ENCODE measurements around the gene LPP. TPM values are rescaled to one million over a fixed set of nuclear protein-coding genes. Genes with fewer than 3 reads are reported as not detected.

The LPP gene
- total RNA-seq, 6 experiments from 2014 or later = 41.5 to 90.5 (median 69.5) TPM

DNA sequence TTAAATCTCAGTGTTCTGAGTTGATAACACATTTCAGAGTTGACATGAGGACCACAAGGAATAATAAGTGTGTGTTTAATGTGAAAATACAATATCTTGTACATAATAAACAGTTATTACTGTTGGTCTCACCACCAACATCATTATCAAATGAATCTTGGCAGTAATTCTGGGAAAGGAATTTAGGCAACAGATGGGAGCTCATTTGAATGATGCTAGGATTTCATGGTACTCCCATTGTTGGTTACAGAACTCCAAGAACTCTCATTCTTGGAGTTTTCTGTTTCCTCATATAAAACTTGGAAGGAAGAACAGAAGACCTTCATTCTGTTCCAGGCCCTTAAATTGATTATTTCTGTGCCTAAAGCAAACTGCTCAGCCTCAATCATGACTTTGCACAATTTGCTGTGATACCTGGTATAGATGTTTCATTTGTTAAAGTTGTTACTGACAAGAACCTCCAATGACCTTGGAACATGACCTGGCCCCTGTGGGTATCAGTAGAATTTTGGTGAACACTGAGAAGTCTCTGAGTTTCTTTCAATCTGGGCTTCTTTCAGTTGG, 385.8 kb downstream of the LPP start:
- no peak overlapping the region for H3K27ac ChIP-seq
- H3K27me3 ChIP-seq = no peaks in the 10 kb centered on the region
- H3K4me3 ChIP-seq = no peak overlapping the region
- ATAC-seq (no peak), DNase-seq (no peak)
- TF ChIP-seq POLR2A (IDR thresholded peaks at IDR 0.05) = no peak
- TF ChIP-seq, protein P1, sequence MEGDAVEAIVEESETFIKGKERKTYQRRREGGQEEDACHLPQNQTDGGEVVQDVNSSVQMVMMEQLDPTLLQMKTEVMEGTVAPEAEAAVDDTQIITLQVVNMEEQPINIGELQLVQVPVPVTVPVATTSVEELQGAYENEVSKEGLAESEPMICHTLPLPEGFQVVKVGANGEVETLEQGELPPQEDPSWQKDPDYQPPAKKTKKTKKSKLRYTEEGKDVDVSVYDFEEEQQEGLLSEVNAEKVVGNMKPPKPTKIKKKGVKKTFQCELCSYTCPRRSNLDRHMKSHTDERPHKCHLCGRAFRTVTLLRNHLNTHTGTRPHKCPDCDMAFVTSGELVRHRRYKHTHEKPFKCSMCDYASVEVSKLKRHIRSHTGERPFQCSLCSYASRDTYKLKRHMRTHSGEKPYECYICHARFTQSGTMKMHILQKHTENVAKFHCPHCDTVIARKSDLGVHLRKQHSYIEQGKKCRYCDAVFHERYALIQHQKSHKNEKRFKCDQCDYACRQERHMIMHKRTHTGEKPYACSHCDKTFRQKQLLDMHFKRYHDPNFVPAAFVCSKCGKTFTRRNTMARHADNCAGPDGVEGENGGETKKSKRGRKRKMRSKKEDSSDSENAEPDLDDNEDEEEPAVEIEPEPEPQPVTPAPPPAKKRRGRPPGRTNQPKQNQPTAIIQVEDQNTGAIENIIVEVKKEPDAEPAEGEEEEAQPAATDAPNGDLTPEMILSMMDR (IDR thresholded peaks at IDR 0.05) = no peak
- no peaks in the 10 kb centered on the region for H3K36me3 ChIP-seq
- intact Hi-C loops (cut with DNase I) = no loop called here
- no peaks in the 10 kb centered on the region for H3K9me3 ChIP-seq
- H3K4me1 ChIP-seq = peaks cover 0 to 10% (median 4%) of the 10 kb centered on the region in 4 donors

DNA sequence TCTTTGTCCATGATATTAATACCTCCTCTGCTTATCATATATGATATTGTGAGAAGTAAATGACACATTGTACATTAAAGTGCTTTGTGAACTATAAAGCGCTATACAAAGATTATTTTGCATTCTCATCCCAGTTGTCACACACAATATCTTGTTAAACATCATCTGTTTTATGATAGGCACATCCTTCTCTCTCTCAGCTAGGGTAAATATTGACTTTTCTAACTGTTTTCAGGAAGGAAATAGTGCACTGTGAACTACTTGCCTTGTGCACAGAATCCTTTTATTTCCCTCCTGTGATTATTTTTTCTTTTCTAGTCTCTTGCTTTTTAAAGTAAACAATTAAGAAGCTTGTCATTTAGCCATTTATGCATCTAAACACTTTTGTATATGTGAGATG, 388.2 kb downstream of the LPP start:
- Histone ChIP-seq H3K27ac (no peak overlapping the region), H3K27me3 (no peaks in the 10 kb centered on the region), H3K4me3 (no peak overlapping the region), H3K36me3 (no peaks in the 10 kb centered on the region), H3K9me3 (no peaks in the 10 kb centered on the region), H3K4me1 (peaks cover 0 to 10% (median 4%) of the 10 kb centered on the region in 4 donors)
- intact Hi-C loops (cut with DNase I) = no loop called here
- no peak for TF ChIP-seq POLR2A (IDR thresholded peaks at IDR 0.05)
- TF ChIP-seq, protein P1 (IDR thresholded peaks at IDR 0.05) = no peak
- DNase-seq (no peak), ATAC-seq (peak; percentile 65 to 77 (median 76))
- 37% methylated on average over 1 of the region's 1 CpG for WGBS (ENCODE audit: insufficient coverage, low coverage, low lambda C conversion rate, missing lambda C conversion rate)

DNA sequence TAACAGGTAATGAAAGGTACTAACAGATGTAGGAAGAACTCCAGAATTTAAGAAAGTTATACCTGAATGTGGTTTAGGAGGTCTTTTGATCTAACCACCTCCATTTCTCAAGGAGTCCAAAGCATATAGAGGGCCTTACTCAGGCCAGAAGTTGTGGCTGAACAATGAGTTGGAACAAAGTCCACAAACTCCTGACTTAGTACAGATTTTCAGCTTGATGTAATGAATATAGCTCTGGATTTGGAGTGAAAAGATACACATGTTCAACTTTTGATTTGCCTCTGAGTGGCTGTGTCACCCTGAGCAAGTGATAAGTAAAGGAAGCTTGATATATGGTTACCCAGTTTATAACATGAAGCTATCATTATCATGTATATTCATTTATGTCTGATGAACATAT, 390.1 kb downstream of the LPP start:
- no peaks in the 10 kb centered on the region for H3K9me3 ChIP-seq
- no peaks in the 10 kb centered on the region for H3K36me3 ChIP-seq
- TF ChIP-seq, protein P1 (IDR thresholded peaks at IDR 0.05) = no peak
- TF ChIP-seq POLR2A (IDR thresholded peaks at IDR 0.05) = no peak
- no peaks in the 10 kb centered on the region for H3K27me3 ChIP-seq
- ATAC-seq (no peak), DNase-seq (no peak)
- H3K4me1 ChIP-seq = peaks cover 0 to 10% (median 4%) of the 10 kb centered on the region in 4 donors
- no peak overlapping the region for H3K4me3 ChIP-seq
- H3K27ac ChIP-seq = no peak overlapping the region
- intact Hi-C loops (cut with DNase I) = no loop called here

DNA sequence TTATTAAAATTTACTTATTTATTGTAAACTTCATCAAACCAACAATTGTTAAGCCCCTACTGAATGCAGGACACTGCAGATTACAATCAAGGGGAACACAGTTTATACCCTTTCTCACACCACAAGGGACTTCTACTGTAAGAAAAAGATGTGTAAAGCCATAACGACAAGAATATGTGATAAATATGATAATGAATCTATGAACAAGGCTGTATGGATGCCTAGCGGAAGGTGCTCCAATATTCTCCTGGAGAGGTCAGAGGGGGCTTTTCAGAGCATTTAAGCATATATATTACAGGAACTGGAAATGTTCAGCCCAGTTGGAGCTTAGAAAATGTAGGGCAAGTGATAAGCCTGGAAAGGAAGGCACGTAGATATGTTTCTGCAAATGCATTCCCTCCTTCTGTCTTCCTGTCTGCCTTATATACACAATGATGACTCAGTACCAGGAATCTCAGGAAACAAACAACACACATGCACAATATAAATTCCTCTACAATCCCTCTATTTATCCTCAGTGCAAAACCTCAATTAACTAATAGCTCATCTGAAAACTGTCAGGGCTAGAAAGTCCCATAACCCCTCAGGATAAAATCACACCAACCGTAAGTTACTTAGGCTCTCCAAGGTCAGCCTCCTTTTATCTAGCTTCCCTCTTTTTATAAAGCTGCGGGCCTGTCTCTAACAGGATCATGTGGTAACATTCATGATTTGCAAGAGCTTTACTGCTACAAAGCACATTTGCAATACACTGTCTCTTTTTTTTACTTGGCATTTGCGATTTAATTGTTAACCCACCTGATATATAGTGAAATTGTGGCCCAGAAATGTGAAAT, 393.1 kb downstream of the LPP start:
- ATAC-seq = peak in 2 of 4 donors; percentile 20 to 68
- no peak overlapping the region for H3K4me3 ChIP-seq
- H3K4me1 ChIP-seq = peaks cover 0 to 7% (median 1%) of the 10 kb centered on the region in 4 donors
- no peak for DNase-seq
- WGBS (ENCODE audit: insufficient coverage, low coverage, low lambda C conversion rate, missing lambda C conversion rate) = 84% methylated on average over 6 of the region's 6 CpGs
- no peaks in the 10 kb centered on the region for H3K27me3 ChIP-seq
- intact Hi-C loops (cut with DNase I) = no loop called here
- no peak overlapping the region for H3K27ac ChIP-seq
- no peak for TF ChIP-seq POLR2A (IDR thresholded peaks at IDR 0.05)
- TF ChIP-seq, protein P1 (IDR thresholded peaks at IDR 0.05) = no peak
- no peaks in the 10 kb centered on the region for H3K36me3 ChIP-seq
- no peaks in the 10 kb centered on the region for H3K9me3 ChIP-seq

All from right lobe of liver (tissue), 6 donors.